Neutrophil (primary cell): Measurements from ENCODE around the gene LY6G6C.
A peak's percentile ranks its signal among the peaks of the same experiment; 100 is the strongest.

Experiments used
- H3K27ac ChIP-seq: fragments of 200-600 bp; sonication (generic); 2 replicates; pipeline ENCODE4 v1.5.1; 2016; ENCODE audit warnings: mild to moderate bottlenecking, moderate library complexity
- H3K27me3 ChIP-seq: fragments of 200-600 bp; sonication (generic); 2 replicates; pipeline ENCODE4 v1.6.0; 2016; ENCODE audit warnings: mild to moderate bottlenecking
- H3K36me3 ChIP-seq: fragments of 200-600 bp; sonication (generic); 2 replicates; pipeline ENCODE4 v1.5.1; 2017
- H3K4me1 ChIP-seq, 2 experiments: fragments of 200-600 bp in 1 of 2; sonication (generic) in 1 of 2; 1 replicate in 1 of 2; 2 replicates in 1 of 2; pipeline versions ENCODE4 v1.5.1 to v1.6.1; 2013 to 2016; ENCODE audit warnings: low read depth in 1 of 2, low read length in 1 of 2, mild to moderate bottlenecking in 1 of 2, moderate library complexity in 1 of 2; ENCODE audit not compliant: control insufficient read depth in 1 of 2, insufficient read depth in 1 of 2
- H3K4me3 ChIP-seq, 2 experiments: fragments of 200-600 bp in 1 of 2; sonication (generic) in 1 of 2; 1 replicate in 1 of 2; 2 replicates in 1 of 2; pipeline ENCODE4 v1.5.1; 2013 to 2016; ENCODE audit warnings: low read depth in 1 of 2, low read length in 1 of 2, mild to moderate bottlenecking in 1 of 2, moderate library complexity in 1 of 2
- H3K9me3 ChIP-seq: fragments of 200-600 bp; sonication (generic); 2 replicates; pipeline ENCODE4 v1.5.1; 2016
- CTCF ChIP-seq: fragments of 200-600 bp; sonication (generic); IDR thresholded peaks from 2 replicates; pipeline ENCODE4 v1.5.1; 2016; ENCODE audit warnings: antibody characterized with exemption

LY6G6C gene

GRCh38 chr6:31683591-31683990 is 38.0 kb downstream of the LY6G6C start:
- Histone ChIP-seq H3K36me3 (peaks cover 56% of the 10 kb centered on the region), H3K27ac (peak overlapping the region; percentile 25), H3K4me1 (peaks cover 16 to 20% of the 10 kb centered on the region in 2 experiments), H3K27me3 (peaks cover 19% of the 10 kb centered on the region), H3K4me3 (no peak overlapping the region), H3K9me3 (no peaks in the 10 kb centered on the region)
- TF ChIP-seq CTCF, result no peak

- H3K4me1 ChIP-seq, result peaks cover 16 to 20% of the 10 kb centered on the region in 2 experiments
- H3K27me3 ChIP-seq, result peaks cover 19% of the 10 kb centered on the region
- peaks cover 32% of the 10 kb centered on the region for H3K36me3 ChIP-seq
- no peak for TF ChIP-seq CTCF
- H3K4me3 ChIP-seq, result peak overlapping the region; percentile 65 to 72
- peak overlapping the region; percentile 40 for H3K27ac ChIP-seq
- no peaks in the 10 kb centered on the region for H3K9me3 ChIP-seq
Observed at GRCh38 chr6:31681135-31681671, 40.3 kb downstream of the LY6G6C start.

GRCh38 chr6:31680226-31681134 is 41.1 kb downstream of the LY6G6C start, which contains the start of gene LY6G5C:
LY6G5C (minus strand) TSS chr6:31681067; CDS start chr6:31680373, 694 bp downstream.
- H3K27ac ChIP-seq, result peak within 1 kb of the TSS; percentile 40
- H3K36me3 ChIP-seq, result peaks cover 27% of the 10 kb centered on the region
- peak within 1 kb of the TSS; percentile 65 to 72 for H3K4me3 ChIP-seq
- H3K4me1 ChIP-seq, result peaks cover 16 to 20% of the 10 kb centered on the region in 2 experiments
- H3K9me3 ChIP-seq, result no peaks in the 10 kb centered on the region
- peaks cover 19% of the 10 kb centered on the region for H3K27me3 ChIP-seq
- TF ChIP-seq CTCF, result peak; percentile 79

- TF ChIP-seq CTCF, result no peak
- H3K36me3 ChIP-seq, result peaks cover 19% of the 10 kb centered on the region
- peaks cover 15% of the 10 kb centered on the region for H3K27me3 ChIP-seq
- peaks cover 16% of the 10 kb centered on the region in 2 experiments for H3K4me1 ChIP-seq
- H3K4me3 ChIP-seq, result no peak overlapping the region
- no peaks in the 10 kb centered on the region for H3K9me3 ChIP-seq
- no peak overlapping the region for H3K27ac ChIP-seq
Observed at GRCh38 chr6:31677955-31678354, 43.6 kb downstream of the LY6G6C start.

GRCh38 chr6:31676904-31677303 is 44.6 kb downstream of the LY6G6C start:
- Histone ChIP-seq H3K4me3 (no peak overlapping the region), H3K9me3 (no peaks in the 10 kb centered on the region), H3K4me1 (peaks cover 13 to 16% of the 10 kb centered on the region in 2 experiments), H3K36me3 (peaks cover 27% of the 10 kb centered on the region), H3K27me3 (peaks cover 7% of the 10 kb centered on the region), H3K27ac (no peak overlapping the region)
- TF ChIP-seq CTCF, result no peak
